ENCODE data around the gene PCDH18. TPM values are rescaled to one million over a fixed set of nuclear protein-coding genes. Genes with fewer than 3 reads are reported as not detected.

PCDH18 gene
- total and polyA plus RNA-seq, 4 donors: 0.89 to 7.7 (median 2.3) TPM

DNA sequence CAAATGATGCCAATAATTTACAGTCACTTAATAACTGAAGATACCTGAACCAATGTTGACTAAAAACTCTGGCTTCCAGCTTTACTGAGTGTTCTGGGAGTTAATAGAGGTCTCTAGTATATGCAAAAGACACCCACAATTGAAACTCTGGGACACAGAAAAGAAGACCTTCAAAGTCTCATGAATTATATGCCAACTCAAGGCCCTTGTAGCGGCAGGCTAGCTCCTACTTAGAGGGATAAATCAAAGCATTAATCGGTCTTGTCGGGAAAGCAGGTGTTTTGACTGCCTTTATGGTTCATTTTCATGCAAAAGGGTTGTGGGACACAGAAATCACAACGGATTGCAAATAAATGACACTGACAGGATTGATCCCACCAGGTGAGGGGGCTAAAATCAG, 55.9 kb downstream of the PCDH18 start:
- WGBS: 73% methylated on average over 4 of the region's 4 CpGs
- H3K4me3 ChIP-seq (ENCODE audit: low read depth in 1 of 3, low read length in 3 of 3): no peak overlapping the region

GRCh38 chr4:137474711-137475301, 57.5 kb downstream of the PCDH18 start:
- Histone ChIP-seq H3K4me1 (ENCODE audit: control insufficient read depth in 4 of 4, insufficient read depth in 4 of 4, low read length in 3 of 4) (no peaks in the 10 kb centered on the region), H3K27ac (ENCODE audit: low read depth in 1 of 2, low read length in 2 of 2) (no peak overlapping the region), H3K4me3 (ENCODE audit: low read depth in 1 of 3, low read length in 3 of 3) (no peak overlapping the region), H3K9me3 (ENCODE audit: control insufficient read depth in 4 of 4, low read length in 3 of 4) (no peaks in the 10 kb centered on the region), H3K36me3 (ENCODE audit: control insufficient read depth in 4 of 4, insufficient read depth in 3 of 4, low read depth in 1 of 4, low read length in 3 of 4) (no peaks in the 10 kb centered on the region), H3K9ac (ENCODE audit: low read depth in 1 of 2, low read length in 2 of 2) (no peak overlapping the region), H3K27me3 (ENCODE audit: control insufficient read depth in 4 of 4, insufficient read depth in 4 of 4, low read length in 3 of 4) (no peaks in the 10 kb centered on the region)
- WGBS: 36% methylated on average over 1 of the region's 1 CpG
- TF ChIP-seq JUND (IDR thresholded peaks at IDR 0.05) (no peak), NR2F2 (IDR thresholded peaks at IDR 0.05) (peak; percentile 82), EGR1 (IDR thresholded peaks at IDR 0.05; ENCODE audit: low read depth in 2 of 2) (no peak), TAF1 (conservative IDR thresholded peaks at IDR 0.05) (no peak), HNF4A (conservative IDR thresholded peaks at IDR 0.05) (no peak), FOXA2 (IDR thresholded peaks at IDR 0.05) (no peak), RXRA (IDR thresholded peaks at IDR 0.05) (peak; percentile 27), GABPA (IDR thresholded peaks at IDR 0.05 in 1 of 2, conservative IDR thresholded peaks at IDR 0.05 in 1 of 2) (no peak)
- TF ChIP-seq, protein P1, sequence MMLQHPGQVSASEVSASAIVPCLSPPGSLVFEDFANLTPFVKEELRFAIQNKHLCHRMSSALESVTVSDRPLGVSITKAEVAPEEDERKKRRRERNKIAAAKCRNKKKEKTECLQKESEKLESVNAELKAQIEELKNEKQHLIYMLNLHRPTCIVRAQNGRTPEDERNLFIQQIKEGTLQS (IDR thresholded peaks at IDR 0.05): no peak
- TF ChIP-seq, protein P2, sequence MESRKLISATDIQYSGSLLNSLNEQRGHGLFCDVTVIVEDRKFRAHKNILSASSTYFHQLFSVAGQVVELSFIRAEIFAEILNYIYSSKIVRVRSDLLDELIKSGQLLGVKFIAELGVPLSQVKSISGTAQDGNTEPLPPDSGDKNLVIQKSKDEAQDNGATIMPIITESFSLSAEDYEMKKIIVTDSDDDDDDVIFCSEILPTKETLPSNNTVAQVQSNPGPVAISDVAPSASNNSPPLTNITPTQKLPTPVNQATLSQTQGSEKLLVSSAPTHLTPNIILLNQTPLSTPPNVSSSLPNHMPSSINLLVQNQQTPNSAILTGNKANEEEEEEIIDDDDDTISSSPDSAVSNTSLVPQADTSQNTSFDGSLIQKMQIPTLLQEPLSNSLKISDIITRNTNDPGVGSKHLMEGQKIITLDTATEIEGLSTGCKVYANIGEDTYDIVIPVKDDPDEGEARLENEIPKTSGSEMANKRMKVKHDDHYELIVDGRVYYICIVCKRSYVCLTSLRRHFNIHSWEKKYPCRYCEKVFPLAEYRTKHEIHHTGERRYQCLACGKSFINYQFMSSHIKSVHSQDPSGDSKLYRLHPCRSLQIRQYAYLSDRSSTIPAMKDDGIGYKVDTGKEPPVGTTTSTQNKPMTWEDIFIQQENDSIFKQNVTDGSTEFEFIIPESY (IDR thresholded peaks at IDR 0.05): no peak
- DNase-seq (ENCODE audit: low spot score): no peak

More for the DNA sequence above, 55.9 kb downstream of the PCDH18 start:
- no peaks in the 10 kb centered on the region for H3K4me1 ChIP-seq (ENCODE audit: control insufficient read depth in 4 of 4, insufficient read depth in 4 of 4, low read length in 3 of 4)
- H3K9ac ChIP-seq (ENCODE audit: low read depth in 1 of 2, low read length in 2 of 2): no peak overlapping the region
- no peak for DNase-seq (ENCODE audit: low spot score)
- H3K9me3 ChIP-seq (ENCODE audit: control insufficient read depth in 4 of 4, low read length in 3 of 4): no peaks in the 10 kb centered on the region
- H3K36me3 ChIP-seq (ENCODE audit: control insufficient read depth in 4 of 4, insufficient read depth in 3 of 4, low read depth in 1 of 4, low read length in 3 of 4): no peaks in the 10 kb centered on the region
- H3K27me3 ChIP-seq (ENCODE audit: control insufficient read depth in 4 of 4, insufficient read depth in 4 of 4, low read length in 3 of 4): no peaks in the 10 kb centered on the region
- no peak for TF ChIP-seq EGR1 (IDR thresholded peaks at IDR 0.05; ENCODE audit: low read depth in 2 of 2)
- H3K27ac ChIP-seq (ENCODE audit: low read depth in 1 of 2, low read length in 2 of 2): no peak overlapping the region

- Histone ChIP-seq H3K4me3 (ENCODE audit: low read depth in 1 of 3, low read length in 3 of 3) (no peak overlapping the region), H3K9me3 (ENCODE audit: control insufficient read depth in 4 of 4, low read length in 3 of 4) (no peaks in the 10 kb centered on the region), H3K4me1 (ENCODE audit: control insufficient read depth in 4 of 4, insufficient read depth in 4 of 4, low read length in 3 of 4) (no peaks in the 10 kb centered on the region), H3K27ac (ENCODE audit: low read depth in 1 of 2, low read length in 2 of 2) (no peak overlapping the region), H3K27me3 (ENCODE audit: control insufficient read depth in 4 of 4, insufficient read depth in 4 of 4, low read length in 3 of 4) (no peaks in the 10 kb centered on the region), H3K36me3 (ENCODE audit: control insufficient read depth in 4 of 4, insufficient read depth in 3 of 4, low read depth in 1 of 4, low read length in 3 of 4) (no peaks in the 10 kb centered on the region), H3K9ac (ENCODE audit: low read depth in 1 of 2, low read length in 2 of 2) (no peak overlapping the region)
- TF ChIP-seq CTCF (IDR thresholded peaks at IDR 0.05; ENCODE audit: low read depth, low read length, missing input control) (no peak), RAD21 (IDR thresholded peaks at IDR 0.05) (no peak), EGR1 (IDR thresholded peaks at IDR 0.05; ENCODE audit: low read depth in 2 of 2) (no peak), REST (IDR thresholded peaks at IDR 0.05) (no peak), FOXA1 (IDR thresholded peaks at IDR 0.05) (no peak), JUND (IDR thresholded peaks at IDR 0.05) (no peak), FOXA2 (IDR thresholded peaks at IDR 0.05) (no peak), GABPA (IDR thresholded peaks at IDR 0.05 in 1 of 2, conservative IDR thresholded peaks at IDR 0.05 in 1 of 2) (no peak), SP1 (IDR thresholded peaks at IDR 0.05) (no peak), HNF4A (conservative IDR thresholded peaks at IDR 0.05) (no peak), YY1 (IDR thresholded peaks at IDR 0.05) (no peak), TAF1 (conservative IDR thresholded peaks at IDR 0.05) (no peak)
- TF ChIP-seq, protein P1 (IDR thresholded peaks at IDR 0.05): no peak
- no peak for DNase-seq (ENCODE audit: low spot score)
- WGBS: 68% methylated on average over 2 of the region's 2 CpGs
Observed at GRCh38 chr4:137471895-137472294, 60.4 kb downstream of the PCDH18 start.

Data from liver (tissue), 9 donors.